Measurements from ENCODE around the gene HEATR5A. TPM values are rescaled to one million over a fixed set of nuclear protein-coding genes. Genes with fewer than 3 reads are reported as not detected.

The HEATR5A gene
- total and polyA plus RNA-seq, 2 of the 13 experiments (the other 11 are each of a cell fraction or from before 2014, with no cell fraction given), result 36.4 to 105 TPM

GRCh38 chr14:31270196-31270772 is 150.1 kb downstream of the HEATR5A start (continued):
- TF ChIP-seq KIAA2018 (CRISPR knock-in tag; IDR thresholded peaks at IDR 0.05; ENCODE audit: borderline replicate concordance) (no peak), DPF2 (CRISPR knock-in tag; IDR thresholded peaks at IDR 0.05; ENCODE audit: borderline replicate concordance, low read depth) (0 out of 2 replicates have a peak, but pooled peaks have one; percentile 24), THAP8 (CRISPR knock-in tag; IDR thresholded peaks at IDR 0.05; ENCODE audit: borderline replicate concordance) (no peak), KDM4B (CRISPR knock-in tag; IDR thresholded peaks at IDR 0.05) (peak; percentile 19; the same call in 1 of the 2 replicates), GATAD2A (CRISPR knock-in tag; IDR thresholded peaks at IDR 0.05) (peak; percentile 66; the same call in 1 of the 2 replicates), NRL (CRISPR knock-in tag; IDR thresholded peaks at IDR 0.05; ENCODE audit: borderline replicate concordance) (peak; percentile 90), FOXJ3 (CRISPR knock-in tag; IDR thresholded peaks at IDR 0.05; ENCODE audit: borderline replicate concordance) (no peak), ZNF281 (CRISPR knock-in tag; IDR thresholded peaks at IDR 0.05; ENCODE audit: borderline replicate concordance) (no peak), MLXIP (CRISPR knock-in tag; IDR thresholded peaks at IDR 0.05; ENCODE audit: borderline replicate concordance) (no peak), HMGA1 (CRISPR knock-in tag; conservative IDR thresholded peaks at IDR 0.05) (no peak), ZNF546 (CRISPR knock-in tag; conservative IDR thresholded peaks at IDR 0.05) (no peak), XRCC5 (optimal IDR thresholded peaks at IDR 0.05; ENCODE audit: low read length) (peak; percentile 30), ZNF790 (CRISPR knock-in tag; IDR thresholded peaks at IDR 0.05; ENCODE audit: borderline replicate concordance) (peak; percentile 70; the same call in 1 of the 2 replicates), FOXC1 (CRISPR knock-in tag; IDR thresholded peaks at IDR 0.05; ENCODE audit: borderline replicate concordance) (peak; percentile 74; the same call in 1 of the 2 replicates)
